DOHH2 (cell line): ENCODE measurements around the gene XPNPEP3.

Experiments
- CTCF ChIP-seq: fragments of 200-600 bp; sonication (generic); IDR thresholded peaks from one replicate; pipeline ENCODE4 v1.5.1; 2014; ENCODE audit warnings: antibody characterized with exemption, mild to moderate bottlenecking, low read depth, low read length; ENCODE audit not compliant: poor library complexity, severe bottlenecking
- EZH2phosphoT487 ChIP-seq: fragments of 200-600 bp; sonication (generic); IDR thresholded peaks from 2 replicates; pipeline ENCODE4 v1.6.1; 2017; ENCODE audit warnings: borderline replicate concordance, mild to moderate bottlenecking, antibody characterized with exemption, low read length, moderate library complexity, mixed read lengths

- TF ChIP-seq CTCF, result no peak
- no peak for TF ChIP-seq EZH2phosphoT487
These were observed 43.0 kb upstream of the XPNPEP3 start for GRCh38 chr22:40813912-40814315.
